Measurements from ENCODE around the gene SLC40A1.

SLC40A1 gene

GRCh38 chr2:189514104-189514503 lies 66.5 kb downstream of the SLC40A1 start:
- H3K36me3 Mint-ChIP-seq = no peaks in the 10 kb centered on the region
- ATAC-seq (ENCODE audit: low read depth) (no peak), DNase-seq (ENCODE audit: low spot score in 2 of 2) (no peak)
- no peak overlapping the region for H3K27ac Mint-ChIP-seq
- no peaks in the 10 kb centered on the region for H3K4me1 Mint-ChIP-seq
- H3K27me3 Mint-ChIP-seq = peaks cover 8% of the 10 kb centered on the region
- H3K9me3 Mint-ChIP-seq = peaks cover 5% of the 10 kb centered on the region
- no peak overlapping the region for H3K4me3 Mint-ChIP-seq

- peaks cover 7% of the 10 kb centered on the region for H3K27me3 Mint-ChIP-seq
- peaks cover 7% of the 10 kb centered on the region for H3K9me3 Mint-ChIP-seq
- ATAC-seq (ENCODE audit: low read depth) (no peak), DNase-seq (ENCODE audit: low spot score in 2 of 2) (no peak)
- no peaks in the 10 kb centered on the region for H3K36me3 Mint-ChIP-seq
- no peaks in the 10 kb centered on the region for H3K4me1 Mint-ChIP-seq
- no peak overlapping the region for H3K4me3 Mint-ChIP-seq
- no peak overlapping the region for H3K27ac Mint-ChIP-seq
Measured at GRCh38 chr2:189512879-189513278, 67.7 kb downstream of the SLC40A1 start.

- no peaks in the 10 kb centered on the region for H3K36me3 Mint-ChIP-seq
- H3K27ac Mint-ChIP-seq = no peak overlapping the region
- H3K4me1 Mint-ChIP-seq = no peaks in the 10 kb centered on the region
- H3K4me3 Mint-ChIP-seq = no peak overlapping the region
- ATAC-seq (ENCODE audit: low read depth) (no peak), DNase-seq (ENCODE audit: low spot score in 2 of 2) (no peak)
- peaks cover 6% of the 10 kb centered on the region for H3K27me3 Mint-ChIP-seq
- peaks cover 4% of the 10 kb centered on the region for H3K9me3 Mint-ChIP-seq
Measured at GRCh38 chr2:189511960-189512319, 68.6 kb downstream of the SLC40A1 start.

- DNase-seq (ENCODE audit: low spot score in 2 of 2) (no peak), ATAC-seq (ENCODE audit: low read depth) (no peak)
- Mint-ChIP-seq H3K27me3 (peaks cover 5% of the 10 kb centered on the region), H3K4me1 (no peaks in the 10 kb centered on the region), H3K4me3 (no peak overlapping the region), H3K9me3 (peaks cover 4% of the 10 kb centered on the region), H3K27ac (no peak overlapping the region), H3K36me3 (no peaks in the 10 kb centered on the region)
Measured at GRCh38 chr2:189511210-189511959, 69.2 kb downstream of the SLC40A1 start.

All from memory B cell (primary cell).